ENCODE data around the gene ACAD11. TPM values are rescaled to one million over a fixed set of nuclear protein-coding genes. Genes with fewer than 3 reads are reported as not detected.

Gene ACAD11
- total RNA-seq, 1 experiment from 2014 or later: 12.6 TPM

GRCh38 chr3:132544130-132544529 lies 115.5 kb downstream of the ACAD11 start:
- CTCF ChIA-PET: no interaction called here
- no peak overlapping the region for H2AFZ ChIP-seq (ENCODE audit: low read depth, low read length, poor library complexity, severe bottlenecking)
- no peak overlapping the region for H3K4me2 ChIP-seq (ENCODE audit: low read length)
- peaks cover 10 to 15% of the 10 kb centered on the region in 2 experiments for H3K4me1 ChIP-seq (ENCODE audit: control insufficient read depth in 1 of 2, insufficient read depth in 2 of 2, low read length in 2 of 2)
- H3K36me3 ChIP-seq (ENCODE audit: control insufficient read depth in 1 of 2, insufficient read depth in 2 of 2, low read length in 2 of 2): no peaks in the 10 kb centered on the region
- BruUV-seq (replicated peaks): no TSS peak
- DNase-seq (ENCODE audit: low read depth, low spot score): no peak
- no peaks in the 10 kb centered on the region for H4K20me1 ChIP-seq (ENCODE audit: insufficient read depth)
- no peaks in the 10 kb centered on the region for H3K9me3 ChIP-seq (ENCODE audit: control insufficient read depth in 1 of 2, insufficient read depth in 1 of 2, low read depth in 1 of 2, low read length in 2 of 2)
- intact Hi-C loops (cut with micrococcal nuclease): loop anchor here (10.0 kb wide), 1 partner anchor 841 kb away; no protein-coding TSS in a partner anchor
- TF ChIP-seq EGR1 (IDR thresholded peaks at IDR 0.05; ENCODE audit: low read depth) (no peak), EZH2phosphoT487 (IDR thresholded peaks at IDR 0.05; ENCODE audit: borderline replicate concordance) (no peak)
- no peak overlapping the region for H3K27ac ChIP-seq (ENCODE audit: low read depth, low read length)
- RAD21 ChIA-PET (ENCODE audit: low non-redundant PET in 1 of 2, low total read pairs in 2 of 2, uncharacterized antibody in 2 of 2, unreplicated experiment in 2 of 2): no interaction called here
- H3K27me3 ChIP-seq (ENCODE audit: insufficient read depth, low read length): no peaks in the 10 kb centered on the region
- no peak overlapping the region for H3K9ac ChIP-seq (ENCODE audit: low read length)
- POLR2A ChIA-PET: no interaction called here
- H3K4me3 ChIP-seq (replicated peaks in 1 of 2; ENCODE audit: low read depth in 1 of 2, low read length in 2 of 2): no peak overlapping the region
- ATAC-seq: no peak
- H3K79me2 ChIP-seq (ENCODE audit: insufficient read depth, low read length): no peaks in the 10 kb centered on the region
- H3K9me2 ChIP-seq (ENCODE audit: insufficient read depth): no peaks in the 10 kb centered on the region

- BruUV-seq (replicated peaks): no TSS peak
- no peaks in the 10 kb centered on the region for H3K27me3 ChIP-seq (ENCODE audit: insufficient read depth, low read length)
- H3K9ac ChIP-seq (ENCODE audit: low read length): no peak overlapping the region
- no peaks in the 10 kb centered on the region for H3K9me2 ChIP-seq (ENCODE audit: insufficient read depth)
- ATAC-seq (peak; percentile 54; the same call in 1 of the 2 replicates), DNase-seq (ENCODE audit: low read depth, low spot score) (peak; percentile 19)
- TF ChIP-seq SP1 (IDR thresholded peaks at IDR 0.05; ENCODE audit: low read depth) (peak; percentile 66; the same call in 1 of the 2 replicates), JUND (IDR thresholded peaks at IDR 0.05) (peak; percentile 74), TCF7L2 (IDR thresholded peaks at IDR 0.05; ENCODE audit: borderline replicate concordance, extremely low read depth, insufficient read depth, insufficient read length) (no peak), SRF (IDR thresholded peaks at IDR 0.05; ENCODE audit: low read depth) (peak; percentile 23; the same call in 1 of the 2 replicates), ELF1 (IDR thresholded peaks at IDR 0.05; ENCODE audit: borderline replicate concordance, low read depth) (0 out of 2 replicates have a peak, but pooled peaks have one; percentile 16), EZH2 (IDR thresholded peaks at IDR 0.05) (no peak), POLR2AphosphoS5 (IDR thresholded peaks at IDR 0.05; ENCODE audit: low read depth, low read length) (no peak), CEBPB (IDR thresholded peaks at IDR 0.05; ENCODE audit: low read depth) (peak; percentile 53), RAD21 (IDR thresholded peaks at IDR 0.05; ENCODE audit: low read depth) (no peak), CBX3 (IDR thresholded peaks at IDR 0.05; ENCODE audit: low read depth) (peak; percentile 54; the same call in 1 of the 2 replicates), ATF3 (IDR thresholded peaks at IDR 0.05) (peak; percentile 32; the same call in 1 of the 2 replicates), FOSL1 (IDR thresholded peaks at IDR 0.05; ENCODE audit: low read depth) (peak; percentile 83), POLR2A (IDR thresholded peaks at IDR 0.05; ENCODE audit: borderline replicate concordance, extremely low read depth, insufficient read depth, insufficient read length) (no peak), MAX (IDR thresholded peaks at IDR 0.05) (peak; percentile 63; the same call in 1 of the 2 replicates)
- TF ChIP-seq, protein P1, sequence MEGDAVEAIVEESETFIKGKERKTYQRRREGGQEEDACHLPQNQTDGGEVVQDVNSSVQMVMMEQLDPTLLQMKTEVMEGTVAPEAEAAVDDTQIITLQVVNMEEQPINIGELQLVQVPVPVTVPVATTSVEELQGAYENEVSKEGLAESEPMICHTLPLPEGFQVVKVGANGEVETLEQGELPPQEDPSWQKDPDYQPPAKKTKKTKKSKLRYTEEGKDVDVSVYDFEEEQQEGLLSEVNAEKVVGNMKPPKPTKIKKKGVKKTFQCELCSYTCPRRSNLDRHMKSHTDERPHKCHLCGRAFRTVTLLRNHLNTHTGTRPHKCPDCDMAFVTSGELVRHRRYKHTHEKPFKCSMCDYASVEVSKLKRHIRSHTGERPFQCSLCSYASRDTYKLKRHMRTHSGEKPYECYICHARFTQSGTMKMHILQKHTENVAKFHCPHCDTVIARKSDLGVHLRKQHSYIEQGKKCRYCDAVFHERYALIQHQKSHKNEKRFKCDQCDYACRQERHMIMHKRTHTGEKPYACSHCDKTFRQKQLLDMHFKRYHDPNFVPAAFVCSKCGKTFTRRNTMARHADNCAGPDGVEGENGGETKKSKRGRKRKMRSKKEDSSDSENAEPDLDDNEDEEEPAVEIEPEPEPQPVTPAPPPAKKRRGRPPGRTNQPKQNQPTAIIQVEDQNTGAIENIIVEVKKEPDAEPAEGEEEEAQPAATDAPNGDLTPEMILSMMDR (IDR thresholded peaks at IDR 0.05 in 2 of 3, conservative IDR thresholded peaks at IDR 0.05 in 1 of 3; ENCODE audit: borderline replicate concordance in 1 of 3, insufficient read depth in 1 of 3, low read depth in 2 of 3, low read length in 2 of 3): no peak
- H3K4me3 ChIP-seq (replicated peaks in 1 of 2; ENCODE audit: low read depth in 1 of 2, low read length in 2 of 2): no peak overlapping the region
- H3K4me2 ChIP-seq (ENCODE audit: low read length): peak overlapping the region; percentile 38
- H3K4me1 ChIP-seq (ENCODE audit: control insufficient read depth in 1 of 2, insufficient read depth in 2 of 2, low read length in 2 of 2): peaks cover 10 to 15% of the 10 kb centered on the region in 2 experiments
- no peaks in the 10 kb centered on the region for H3K79me2 ChIP-seq (ENCODE audit: insufficient read depth, low read length)
- H3K27ac ChIP-seq (ENCODE audit: low read depth, low read length): peak overlapping the region; percentile 24; the same call in 1 of the 2 replicates
- H4K20me1 ChIP-seq (ENCODE audit: insufficient read depth): no peaks in the 10 kb centered on the region
- ChIA-PET CTCF (no interaction called here), RAD21 (ENCODE audit: low non-redundant PET in 1 of 2, low total read pairs in 2 of 2, uncharacterized antibody in 2 of 2, unreplicated experiment in 2 of 2) (no interaction called here), POLR2A (no interaction called here)
- H2AFZ ChIP-seq (ENCODE audit: low read depth, low read length, poor library complexity, severe bottlenecking): no peak overlapping the region
- peaks cover 0 to 2% of the 10 kb centered on the region in 2 experiments; a peak in 1 of 4 replicates for H3K36me3 ChIP-seq (ENCODE audit: control insufficient read depth in 1 of 2, insufficient read depth in 2 of 2, low read length in 2 of 2)
- intact Hi-C loops (cut with micrococcal nuclease): loop anchor here (10.0 kb wide), 1 partner anchor 842 kb away; no protein-coding TSS in a partner anchor
- H3K9me3 ChIP-seq (ENCODE audit: control insufficient read depth in 1 of 2, insufficient read depth in 1 of 2, low read depth in 1 of 2, low read length in 2 of 2): no peaks in the 10 kb centered on the region
These were observed 116.4 kb downstream of the ACAD11 start for GRCh38 chr3:132543011-132543739.

All from HCT116 (cell line).